K562 (cell line): ENCODE measurements around the gene AFF3. TPM values are rescaled to one million over a fixed set of nuclear protein-coding genes. Genes with fewer than 3 reads are reported as not detected.

ENCODE experiments used
- ATF2 ChIP-seq: sonication (generic); formaldehyde crosslinking; IDR thresholded peaks from 2 replicates; pipeline ENCODE4 v1.8.1; 2022; ENCODE audit warnings: missing genetic modification reagents
- GABPB1 ChIP-seq: sonication (generic); formaldehyde crosslinking; IDR thresholded peaks from 2 replicates; pipeline ENCODE4 v1.8.0; 2022; ENCODE audit warnings: mild to moderate bottlenecking, missing genetic modification reagents
- PML ChIP-seq: IDR thresholded peaks from 2 replicates; pipeline ENCODE4 v1.6.1; 2012; ENCODE audit warnings: low read length, inconsistent platforms
- REST ChIP-seq, 2 experiments: fragments of 450-650 bp; formaldehyde crosslinking in 1 of 2; IDR thresholded peaks; 2 replicates each; pipeline versions ENCODE4 v1.4.0 to v1.6.1; 2014 to 2020; ENCODE audit warnings: mild to moderate bottlenecking in 2 of 2, borderline replicate concordance in 1 of 2, low read depth in 1 of 2
- ZNF239 ChIP-seq: fragments of 250-450 bp; sonication (Bioruptor Pico); IDR thresholded peaks from 2 replicates; pipeline ENCODE4 v1.4.0; 2020; ENCODE audit warnings: mild to moderate bottlenecking
- ZNF24 ChIP-seq: fragments of 450-650 bp; IDR thresholded peaks from 2 replicates; pipeline ENCODE4 v1.6.1; 2016
- ZNF583 ChIP-seq: fragments of 250-450 bp; sonication (Bioruptor Pico); IDR thresholded peaks from 2 replicates; pipeline ENCODE4 v1.4.0; 2020
- polyA plus RNA-seq, 8 experiments: library from polyadenylated mRNA; depleted of rRNA in 4 of 8; stranded (reverse) in 5 of 8; unstranded in 3 of 8; fragments of >200 nt; fragmentation: Nextera tagmentation in 2 of 8; fragmentation: Illumina TruSeq in 1 of 8; extraction: Ambion mirVana in 2 of 8; extraction: Trizol in 1 of 8; gene quantifications; 2 replicates each; pipeline versions ENCODE4 v1.2.1 to v1.2.3, GENCODE V29; 2011 to 2014; ENCODE audit warnings: inconsistent platforms in 1 of 8, missing spikeins in 1 of 8
- total RNA-seq, 7 experiments: library from RNA; depleted of rRNA in 6 of 7; stranded (reverse); fragments of >200 nt in 6 of 7; fragmentation: Illumina TruSeq in 2 of 7; extraction: Trizol in 2 of 7; gene quantifications; 2 replicates each; pipeline versions ENCODE4 v1.2.1 to v1.2.3, GENCODE V29; 2011 to 2021; ENCODE audit warnings: low replicate concordance in 1 of 7

Gene AFF3
- total and polyA plus RNA-seq, 9 of the 15 experiments (the other 6 are each of a cell fraction or from before 2014, with no cell fraction given), result 0.02 to 0.11 TPM; not detected in 7

DNA sequence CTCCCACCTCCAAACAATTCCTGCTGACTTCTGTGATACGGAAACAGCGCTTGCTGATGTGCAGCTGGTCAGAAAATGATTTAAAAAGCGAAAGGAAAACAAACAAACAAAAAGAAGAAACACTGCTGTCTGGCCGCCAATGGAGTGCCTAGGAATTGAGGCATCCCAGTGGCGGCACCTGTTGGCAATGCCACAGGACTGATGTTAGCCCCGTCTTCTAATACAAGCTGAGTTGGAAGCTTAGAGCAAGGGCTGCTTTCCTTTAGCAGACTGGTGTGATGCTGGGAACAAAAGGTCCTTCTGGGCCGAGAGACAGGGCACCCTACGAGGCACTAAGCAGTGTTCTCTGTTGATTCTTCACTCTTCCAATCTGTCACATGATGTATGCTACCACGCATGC is 489.0 kb downstream of the AFF3 start (continued):
- TF ChIP-seq ATF2 (CRISPR knock-in tag), result no peak
- TF ChIP-seq ZNF583 (CRISPR knock-in tag), result no peak
- TF ChIP-seq REST (IDR thresholded peaks at IDR 0.05; ENCODE audit: borderline replicate concordance), result no peak
- TF ChIP-seq REST (CRISPR knock-in tag; IDR thresholded peaks at IDR 0.05; ENCODE audit: low read depth), result no peak
- TF ChIP-seq ZNF24, result no peak
- TF ChIP-seq GABPB1 (CRISPR knock-in tag), result no peak
- TF ChIP-seq PML, result no peak
- no peak for TF ChIP-seq ZNF239 (CRISPR knock-in tag)
